Liver (tissue), 9 donors: ENCODE data around the gene SLC25A13. TPM values are rescaled to one million over a fixed set of nuclear protein-coding genes. Genes with fewer than 3 reads are reported as not detected.

ENCODE experiments used
- DNase-seq: peaks from one replicate; pipeline ENCODE4 v3.0.0-alpha.2; 2017; ENCODE audit warnings: low spot score
- H3K27ac ChIP-seq, 2 donors: one replicate each; pipeline ENCODE4 v1.7.0; 2013; ENCODE audit warnings: inconsistent platforms in 2 of 2, low read length in 2 of 2, control low read depth in 1 of 2, low read depth in 1 of 2, mild to moderate bottlenecking in 1 of 2
- H3K27me3 ChIP-seq, 4 donors: one replicate each; pipeline versions ENCODE4 v1.6.1 to v1.7.0; 2013; ENCODE audit warnings: low read length in 3 of 4, inconsistent platforms in 1 of 4, mild to moderate bottlenecking in 1 of 4, moderate library complexity in 1 of 4; ENCODE audit not compliant: control insufficient read depth in 4 of 4, insufficient read depth in 4 of 4
- H3K36me3 ChIP-seq, 4 donors: one replicate each; pipeline versions ENCODE4 v1.6.1 to v1.7.0; 2013; ENCODE audit warnings: low read length in 3 of 4, mild to moderate bottlenecking in 3 of 4, low read depth in 1 of 4, moderate library complexity in 1 of 4; ENCODE audit not compliant: control insufficient read depth in 4 of 4, insufficient read depth in 3 of 4
- H3K4me1 ChIP-seq, 4 donors: one replicate each; pipeline versions ENCODE4 v1.6.1 to v1.7.0; 2013; ENCODE audit warnings: low read length in 3 of 4, mild to moderate bottlenecking in 3 of 4, moderate library complexity in 1 of 4; ENCODE audit not compliant: control insufficient read depth in 4 of 4, insufficient read depth in 4 of 4
- H3K4me3 ChIP-seq, 3 donors: one replicate each; pipeline versions ENCODE4 v1.6.1 to v1.7.0; 2013; ENCODE audit warnings: low read length in 3 of 3, control low read depth in 1 of 3, low read depth in 1 of 3, mild to moderate bottlenecking in 1 of 3
- H3K9ac ChIP-seq, 2 donors: one replicate each; pipeline ENCODE4 v1.7.0; 2013; ENCODE audit warnings: low read length in 2 of 2, mild to moderate bottlenecking in 2 of 2, moderate library complexity in 2 of 2, control low read depth in 1 of 2, low read depth in 1 of 2
- H3K9me3 ChIP-seq, 4 donors: one replicate each; pipeline versions ENCODE4 v1.6.1 to v1.7.0; 2013; ENCODE audit warnings: low read length in 3 of 4; ENCODE audit not compliant: control insufficient read depth in 4 of 4
- ATF3 ChIP-seq: IDR thresholded peaks from 2 replicates; pipeline ENCODE4 v1.6.1; 2016; ENCODE audit warnings: antibody characterized with exemption
- CTCF ChIP-seq: fragments of 150-350 bp; IDR thresholded peaks from 2 replicates; pipeline ENCODE4 v1.5.1; 2017; ENCODE audit warnings: improper control_type of control experiment, low read depth, low read length; ENCODE audit not compliant: missing input control
- EGR1 ChIP-seq, 2 donors: IDR thresholded peaks; 2 replicates each; pipeline ENCODE4 v1.6.1; 2016 to 2018; ENCODE audit warnings: antibody characterized with exemption in 2 of 2, low read depth in 2 of 2
- FOXA1 ChIP-seq: IDR thresholded peaks from 2 replicates; pipeline ENCODE4 v1.6.1; 2016; ENCODE audit warnings: antibody characterized with exemption
- FOXA2 ChIP-seq: IDR thresholded peaks from 2 replicates; pipeline ENCODE4 v1.6.1; 2016; ENCODE audit warnings: antibody characterized with exemption
- GABPA ChIP-seq, 2 donors: IDR thresholded peaks in 1 of 2; conservative IDR thresholded peaks in 1 of 2; 2 replicates each; pipeline ENCODE4 v1.6.1; 2016; ENCODE audit warnings: antibody characterized with exemption in 2 of 2, mild to moderate bottlenecking in 1 of 2, moderate library complexity in 1 of 2
- HNF4A ChIP-seq, 2 donors: conservative IDR thresholded peaks; 2 replicates each; pipeline ENCODE4 v1.6.1; 2016; ENCODE audit warnings: antibody characterized with exemption in 2 of 2, mild to moderate bottlenecking in 2 of 2
- HNF4G ChIP-seq: IDR thresholded peaks from 2 replicates; pipeline ENCODE4 v1.6.1; 2016; ENCODE audit warnings: antibody characterized with exemption
- JUND ChIP-seq, 2 donors: IDR thresholded peaks; 2 replicates each; pipeline ENCODE4 v1.6.1; 2016; ENCODE audit warnings: antibody characterized with exemption in 2 of 2
- NR2F2 ChIP-seq: IDR thresholded peaks from 2 replicates; pipeline ENCODE4 v1.6.1; 2016; ENCODE audit warnings: antibody characterized with exemption
- RAD21 ChIP-seq, 2 donors: IDR thresholded peaks; 2 replicates each; pipeline ENCODE4 v1.6.1; 2016; ENCODE audit warnings: antibody characterized with exemption in 2 of 2, mild to moderate bottlenecking in 2 of 2
- RXRA ChIP-seq, 2 donors: IDR thresholded peaks; 2 replicates each; pipeline ENCODE4 v1.6.1; 2017 to 2018; ENCODE audit warnings: antibody characterized with exemption in 2 of 2, mild to moderate bottlenecking in 1 of 2
- SP1 ChIP-seq: IDR thresholded peaks from 2 replicates; pipeline ENCODE4 v1.6.1; 2018; ENCODE audit warnings: antibody characterized with exemption, mild to moderate bottlenecking
- TAF1 ChIP-seq: conservative IDR thresholded peaks from 2 replicates; pipeline ENCODE4 v1.6.1; 2016; ENCODE audit warnings: antibody characterized with exemption, mild to moderate bottlenecking
- YY1 ChIP-seq: IDR thresholded peaks from 2 replicates; pipeline ENCODE4 v1.6.1; 2016; ENCODE audit warnings: antibody characterized with exemption, mild to moderate bottlenecking
- polyA plus RNA-seq, 2 donors: library from polyadenylated mRNA; stranded (reverse) in 1 of 2; unstranded in 1 of 2; fragments of 200-250 nt in 1 of 2; fragments of >200 nt in 1 of 2; fragmentation: Nextera tagmentation in 1 of 2; extraction: Ambion mirVana in 1 of 2; gene quantifications; one replicate each; pipeline versions ENCODE4 v1.2.1 to v1.2.3, GENCODE V29; 2013 to 2015
- total RNA-seq, 2 donors: library from RNA; depleted of rRNA; stranded (reverse); fragments of >200 nt; gene quantifications; one replicate each; pipeline ENCODE4 v1.2.3, GENCODE V29; 2014
- TF ChIP-seq, protein P1 (sequence below): IDR thresholded peaks from 2 replicates; pipeline ENCODE4 v1.6.1; 2016; ENCODE audit warnings: antibody characterized with exemption, mild to moderate bottlenecking
- TF ChIP-seq, protein P2 (sequence below): IDR thresholded peaks from 2 replicates; pipeline ENCODE4 v1.6.1; 2016; ENCODE audit warnings: antibody characterized with exemption
- TF ChIP-seq, protein P3 (sequence below): IDR thresholded peaks from 2 replicates; pipeline ENCODE4 v1.6.1; 2016; ENCODE audit warnings: antibody characterized with exemption
- donor health status: healthy.
- donor health status: healthy.
- donor health status: healthy.
- donor health status: healthy.
- donor health status: healthy.

Gene SLC25A13
- total and polyA plus RNA-seq, 4 donors = 45.6 to 116 (median 63.9) TPM

- H3K36me3 ChIP-seq = no peaks in the 10 kb centered on the region
- no peaks in the 10 kb centered on the region for H3K9me3 ChIP-seq
- TF ChIP-seq, protein P1, sequence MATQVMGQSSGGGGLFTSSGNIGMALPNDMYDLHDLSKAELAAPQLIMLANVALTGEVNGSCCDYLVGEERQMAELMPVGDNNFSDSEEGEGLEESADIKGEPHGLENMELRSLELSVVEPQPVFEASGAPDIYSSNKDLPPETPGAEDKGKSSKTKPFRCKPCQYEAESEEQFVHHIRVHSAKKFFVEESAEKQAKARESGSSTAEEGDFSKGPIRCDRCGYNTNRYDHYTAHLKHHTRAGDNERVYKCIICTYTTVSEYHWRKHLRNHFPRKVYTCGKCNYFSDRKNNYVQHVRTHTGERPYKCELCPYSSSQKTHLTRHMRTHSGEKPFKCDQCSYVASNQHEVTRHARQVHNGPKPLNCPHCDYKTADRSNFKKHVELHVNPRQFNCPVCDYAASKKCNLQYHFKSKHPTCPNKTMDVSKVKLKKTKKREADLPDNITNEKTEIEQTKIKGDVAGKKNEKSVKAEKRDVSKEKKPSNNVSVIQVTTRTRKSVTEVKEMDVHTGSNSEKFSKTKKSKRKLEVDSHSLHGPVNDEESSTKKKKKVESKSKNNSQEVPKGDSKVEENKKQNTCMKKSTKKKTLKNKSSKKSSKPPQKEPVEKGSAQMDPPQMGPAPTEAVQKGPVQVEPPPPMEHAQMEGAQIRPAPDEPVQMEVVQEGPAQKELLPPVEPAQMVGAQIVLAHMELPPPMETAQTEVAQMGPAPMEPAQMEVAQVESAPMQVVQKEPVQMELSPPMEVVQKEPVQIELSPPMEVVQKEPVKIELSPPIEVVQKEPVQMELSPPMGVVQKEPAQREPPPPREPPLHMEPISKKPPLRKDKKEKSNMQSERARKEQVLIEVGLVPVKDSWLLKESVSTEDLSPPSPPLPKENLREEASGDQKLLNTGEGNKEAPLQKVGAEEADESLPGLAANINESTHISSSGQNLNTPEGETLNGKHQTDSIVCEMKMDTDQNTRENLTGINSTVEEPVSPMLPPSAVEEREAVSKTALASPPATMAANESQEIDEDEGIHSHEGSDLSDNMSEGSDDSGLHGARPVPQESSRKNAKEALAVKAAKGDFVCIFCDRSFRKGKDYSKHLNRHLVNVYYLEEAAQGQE = no peak
- TF ChIP-seq GABPA (IDR thresholded peaks at IDR 0.05 in 1 of 2, conservative IDR thresholded peaks at IDR 0.05 in 1 of 2) (no peak), FOXA2 (no peak), NR2F2 (no peak), TAF1 (no peak), HNF4G (no peak), RXRA (IDR thresholded peaks at IDR 0.05) (no peak), EGR1 (IDR thresholded peaks at IDR 0.05; ENCODE audit: low read depth in 2 of 2) (no peak), ATF3 (no peak), FOXA1 (no peak), RAD21 (IDR thresholded peaks at IDR 0.05) (no peak), YY1 (no peak), JUND (IDR thresholded peaks at IDR 0.05) (no peak), SP1 (no peak), HNF4A (conservative IDR thresholded peaks at IDR 0.05) (no peak), CTCF (no peak)
- TF ChIP-seq, protein P2, sequence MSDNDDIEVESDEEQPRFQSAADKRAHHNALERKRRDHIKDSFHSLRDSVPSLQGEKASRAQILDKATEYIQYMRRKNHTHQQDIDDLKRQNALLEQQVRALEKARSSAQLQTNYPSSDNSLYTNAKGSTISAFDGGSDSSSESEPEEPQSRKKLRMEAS = no peak
- TF ChIP-seq, protein P3, sequence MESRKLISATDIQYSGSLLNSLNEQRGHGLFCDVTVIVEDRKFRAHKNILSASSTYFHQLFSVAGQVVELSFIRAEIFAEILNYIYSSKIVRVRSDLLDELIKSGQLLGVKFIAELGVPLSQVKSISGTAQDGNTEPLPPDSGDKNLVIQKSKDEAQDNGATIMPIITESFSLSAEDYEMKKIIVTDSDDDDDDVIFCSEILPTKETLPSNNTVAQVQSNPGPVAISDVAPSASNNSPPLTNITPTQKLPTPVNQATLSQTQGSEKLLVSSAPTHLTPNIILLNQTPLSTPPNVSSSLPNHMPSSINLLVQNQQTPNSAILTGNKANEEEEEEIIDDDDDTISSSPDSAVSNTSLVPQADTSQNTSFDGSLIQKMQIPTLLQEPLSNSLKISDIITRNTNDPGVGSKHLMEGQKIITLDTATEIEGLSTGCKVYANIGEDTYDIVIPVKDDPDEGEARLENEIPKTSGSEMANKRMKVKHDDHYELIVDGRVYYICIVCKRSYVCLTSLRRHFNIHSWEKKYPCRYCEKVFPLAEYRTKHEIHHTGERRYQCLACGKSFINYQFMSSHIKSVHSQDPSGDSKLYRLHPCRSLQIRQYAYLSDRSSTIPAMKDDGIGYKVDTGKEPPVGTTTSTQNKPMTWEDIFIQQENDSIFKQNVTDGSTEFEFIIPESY = no peak
- H3K4me3 ChIP-seq = no peak overlapping the region
- H3K9ac ChIP-seq = no peak overlapping the region
- no peaks in the 10 kb centered on the region for H3K27me3 ChIP-seq
- H3K27ac ChIP-seq = no peak overlapping the region
- H3K4me1 ChIP-seq = no peaks in the 10 kb centered on the region
- no peak for DNase-seq
Measured at GRCh38 chr7:96337519-96337918, 15.6 kb upstream of the SLC25A13 start.
